PC-9 (cell line): Measurements from ENCODE around the gene IGIP. TPM values are rescaled to one million over a fixed set of nuclear protein-coding genes. Genes with fewer than 3 reads are reported as not detected.

ENCODE experiments used
- BruUV-seq: library from RNA; stranded (reverse); fragments of 400-500 nt; replicated peaks from 2 replicates; lab custom pipeline; 2021; lab: Mats Ljungman, UMichigan
- CTCF ChIA-PET: fragments of 300-600 bp; sonication (Branson Sonifier 250); formaldehyde crosslinking; loops from one replicate; lab custom pipeline; 2022; ENCODE audit warnings: antibody characterized with exemption; lab: Charles Lee
- POLR2A ChIA-PET: fragments of 300-600 bp; sonication (Branson Sonifier 250); formaldehyde crosslinking; loops from one replicate; lab custom pipeline; 2022; ENCODE audit warnings: antibody characterized with exemption; ENCODE audit not compliant: unreplicated experiment; lab: Charles Lee
- DNase-seq, 2 experiments: peaks; one replicate each; pipeline versions ENCODE4 v3.0.0 to v3.0.0-alpha.2; 2015 to 2022; ENCODE audit warnings: mixed read lengths in 1 of 2
- H2AFZ ChIP-seq: fragments of 200-600 bp; sonication (generic); 2 replicates; pipeline ENCODE4 v1.8.1; 2017; ENCODE audit warnings: antibody characterized with exemption
- H3F3A ChIP-seq: fragments of 200-600 bp; sonication (generic); 2 replicates; pipeline ENCODE4 v1.8.1; 2017; ENCODE audit warnings: antibody characterized with exemption, mild to moderate bottlenecking, low read depth; ENCODE audit not compliant: insufficient read depth
- H3K27ac ChIP-seq: fragments of 200-600 bp; sonication (generic); 2 replicates; pipeline ENCODE4 v1.6.1; 2016; ENCODE audit warnings: mixed run types
- H3K27me3 ChIP-seq: fragments of 200-600 bp; sonication (generic); 2 replicates; pipeline ENCODE4 v1.6.1; 2016; ENCODE audit warnings: low read depth, mixed run types; ENCODE audit not compliant: insufficient read depth
- H3K36me3 ChIP-seq: fragments of 200-600 bp; sonication (generic); 2 replicates; pipeline ENCODE4 v1.6.1; 2016; ENCODE audit warnings: low read depth, mixed run types
- H3K4me1 ChIP-seq: fragments of 200-600 bp; sonication (generic); replicated peaks from 2 replicates; pipeline ENCODE4 v1.6.1; 2016; ENCODE audit warnings: mixed run types; ENCODE audit not compliant: insufficient read depth
- H3K4me2 ChIP-seq: fragments of 200-600 bp; sonication (generic); 2 replicates; pipeline ENCODE4 v1.6.1; 2017; ENCODE audit warnings: mixed run types
- H3K4me3 ChIP-seq: fragments of 200-600 bp; sonication (generic); 2 replicates; pipeline ENCODE4 v1.6.1; 2016; ENCODE audit warnings: mixed run types
- H3K79me2 ChIP-seq: fragments of 200-600 bp; sonication (generic); 2 replicates; pipeline ENCODE4 v1.6.1; 2017; ENCODE audit warnings: low read depth, mixed run types
- H3K9me2 ChIP-seq: fragments of 200-600 bp; sonication (generic); 2 replicates; pipeline ENCODE4 v1.8.1; 2017; ENCODE audit warnings: mild to moderate bottlenecking; ENCODE audit not compliant: insufficient read depth
- H3K9me3 ChIP-seq: fragments of 200-600 bp; sonication (generic); 2 replicates; pipeline ENCODE4 v1.8.1; 2016; ENCODE audit warnings: low read depth; ENCODE audit not compliant: insufficient read depth
- H4K20me1 ChIP-seq: fragments of 200-600 bp; sonication (generic); 2 replicates; pipeline ENCODE4 v1.8.1; 2017; ENCODE audit not compliant: insufficient read depth
- EZH2 ChIP-seq: fragments of 200-600 bp; sonication (generic); IDR thresholded peaks from 2 replicates; pipeline ENCODE4 v1.8.0; 2017; ENCODE audit warnings: antibody characterized with exemption, low read depth
- intact Hi-C: fragments of 100-400 bp; cut with micrococcal nuclease; formaldehyde crosslinking; loops from one replicate; pipeline ENCODE4 v1.10.0; 2022; ENCODE audit not compliant: unreplicated experiment
- total RNA-seq: library from RNA; stranded (reverse); gene quantifications from 2 replicates; pipeline ENCODE4 v1.2.3, GENCODE V29; 2021
- TF ChIP-seq, protein P1 (sequence below): fragments of 200-600 bp; sonication (generic); conservative IDR thresholded peaks from 2 replicates; pipeline ENCODE4 v1.6.1; 2017; ENCODE audit warnings: mixed run types, antibody characterized with exemption, mild to moderate bottlenecking, moderate library complexity

IGIP gene
- total RNA-seq, 1 experiment from 2014 or later = 6.2 TPM

GRCh38 chr5:140134277-140134935 lies 8.7 kb downstream of the IGIP start:
- H3K4me3 ChIP-seq = no peak overlapping the region
- H3K27ac ChIP-seq = no peak overlapping the region
- peaks cover 15% of the 10 kb centered on the region for H3K4me1 ChIP-seq
- peaks cover 5% of the 10 kb centered on the region; the same call in 1 of the 2 replicates for H3F3A ChIP-seq
- H3K9me3 ChIP-seq = no peaks in the 10 kb centered on the region
- intact Hi-C loops = no loop called here
- TF ChIP-seq, protein P1, sequence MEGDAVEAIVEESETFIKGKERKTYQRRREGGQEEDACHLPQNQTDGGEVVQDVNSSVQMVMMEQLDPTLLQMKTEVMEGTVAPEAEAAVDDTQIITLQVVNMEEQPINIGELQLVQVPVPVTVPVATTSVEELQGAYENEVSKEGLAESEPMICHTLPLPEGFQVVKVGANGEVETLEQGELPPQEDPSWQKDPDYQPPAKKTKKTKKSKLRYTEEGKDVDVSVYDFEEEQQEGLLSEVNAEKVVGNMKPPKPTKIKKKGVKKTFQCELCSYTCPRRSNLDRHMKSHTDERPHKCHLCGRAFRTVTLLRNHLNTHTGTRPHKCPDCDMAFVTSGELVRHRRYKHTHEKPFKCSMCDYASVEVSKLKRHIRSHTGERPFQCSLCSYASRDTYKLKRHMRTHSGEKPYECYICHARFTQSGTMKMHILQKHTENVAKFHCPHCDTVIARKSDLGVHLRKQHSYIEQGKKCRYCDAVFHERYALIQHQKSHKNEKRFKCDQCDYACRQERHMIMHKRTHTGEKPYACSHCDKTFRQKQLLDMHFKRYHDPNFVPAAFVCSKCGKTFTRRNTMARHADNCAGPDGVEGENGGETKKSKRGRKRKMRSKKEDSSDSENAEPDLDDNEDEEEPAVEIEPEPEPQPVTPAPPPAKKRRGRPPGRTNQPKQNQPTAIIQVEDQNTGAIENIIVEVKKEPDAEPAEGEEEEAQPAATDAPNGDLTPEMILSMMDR = no peak
- no peak for TF ChIP-seq EZH2
- H3K79me2 ChIP-seq = no peaks in the 10 kb centered on the region
- H2AFZ ChIP-seq = no peak overlapping the region
- DNase-seq = no peak
- H3K27me3 ChIP-seq = no peaks in the 10 kb centered on the region
- no peak overlapping the region for H3K4me2 ChIP-seq
- H3K36me3 ChIP-seq = no peaks in the 10 kb centered on the region
- no TSS peak for BruUV-seq
- CTCF ChIA-PET = no interaction called here
- no peaks in the 10 kb centered on the region for H4K20me1 ChIP-seq
- POLR2A ChIA-PET = no interaction called here
- H3K9me2 ChIP-seq = no peaks in the 10 kb centered on the region

- no peaks in the 10 kb centered on the region for H3K9me2 ChIP-seq
- H3K79me2 ChIP-seq = no peaks in the 10 kb centered on the region
- ChIA-PET POLR2A (no interaction called here), CTCF (no interaction called here)
- no peak overlapping the region for H3K4me3 ChIP-seq
- TF ChIP-seq, protein P1 = no peak
- no peak for TF ChIP-seq EZH2
- H3K9me3 ChIP-seq = no peaks in the 10 kb centered on the region
- H3K4me1 ChIP-seq = peaks cover 15% of the 10 kb centered on the region
- intact Hi-C loops = no loop called here
- BruUV-seq = no TSS peak
- no peaks in the 10 kb centered on the region for H4K20me1 ChIP-seq
- no peak overlapping the region for H2AFZ ChIP-seq
- DNase-seq = no peak
- H3K4me2 ChIP-seq = no peak overlapping the region
- no peak overlapping the region for H3K27ac ChIP-seq
- H3K36me3 ChIP-seq = no peaks in the 10 kb centered on the region
- peaks cover 5% of the 10 kb centered on the region; the same call in 1 of the 2 replicates for H3F3A ChIP-seq
- H3K27me3 ChIP-seq = no peaks in the 10 kb centered on the region
Observed at GRCh38 chr5:140135127-140135526, 9.4 kb downstream of the IGIP start.

DNA sequence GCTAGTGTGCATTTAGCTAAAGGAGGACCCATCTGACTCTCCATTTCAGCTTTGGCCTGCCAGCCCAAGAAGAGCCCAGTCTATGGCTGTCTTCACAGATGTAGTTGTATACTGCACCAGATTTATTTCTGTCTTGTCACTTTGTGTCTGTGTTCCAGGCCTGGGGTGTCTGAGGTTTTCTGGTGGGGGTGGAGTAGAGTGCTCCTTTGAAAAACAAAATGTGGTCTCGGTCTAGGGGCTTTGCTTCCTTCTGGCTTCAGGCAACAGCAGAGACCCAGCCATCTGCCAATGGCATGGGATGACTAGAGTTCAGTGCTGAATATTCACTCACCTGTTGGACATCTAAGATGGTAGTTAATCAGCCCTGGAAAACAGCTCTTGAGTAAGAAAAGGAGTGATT lies 10.9 kb downstream of the IGIP start:
- no peaks in the 10 kb centered on the region for H3K36me3 ChIP-seq
- H3K27ac ChIP-seq = no peak overlapping the region
- ChIA-PET CTCF (no interaction called here), POLR2A (interaction anchor here (0.6 kb wide), 1 partner anchor 67 kb away, joined by 4 read pairs; no protein-coding TSS in a partner anchor)
- no peaks in the 10 kb centered on the region for H3K9me3 ChIP-seq
- DNase-seq = no peak
- TF ChIP-seq, protein P1 = no peak
- no peak for TF ChIP-seq EZH2
- peaks cover under 1% of the 10 kb centered on the region; the same call in 1 of the 2 replicates for H3F3A ChIP-seq
- BruUV-seq = no TSS peak
- H3K4me1 ChIP-seq = peaks cover 10% of the 10 kb centered on the region
- H3K79me2 ChIP-seq = no peaks in the 10 kb centered on the region
- intact Hi-C loops = no loop called here
- no peaks in the 10 kb centered on the region for H3K9me2 ChIP-seq
- H4K20me1 ChIP-seq = no peaks in the 10 kb centered on the region
- no peak overlapping the region for H2AFZ ChIP-seq
- no peaks in the 10 kb centered on the region for H3K27me3 ChIP-seq
- H3K4me3 ChIP-seq = no peak overlapping the region
- H3K4me2 ChIP-seq = no peak overlapping the region
